EL (cell line): ENCODE measurements around the gene PAGR1.
"Not testable (repeated sequence)": the region's sequence is repeated elsewhere in the genome, so short reads cannot be mapped to it uniquely, and the experiment has no call there.

Experiments used
- DNase-seq: peaks from one replicate; pipeline ENCODE4 v3.0.0-alpha.2; 2016

Gene PAGR1

DNA sequence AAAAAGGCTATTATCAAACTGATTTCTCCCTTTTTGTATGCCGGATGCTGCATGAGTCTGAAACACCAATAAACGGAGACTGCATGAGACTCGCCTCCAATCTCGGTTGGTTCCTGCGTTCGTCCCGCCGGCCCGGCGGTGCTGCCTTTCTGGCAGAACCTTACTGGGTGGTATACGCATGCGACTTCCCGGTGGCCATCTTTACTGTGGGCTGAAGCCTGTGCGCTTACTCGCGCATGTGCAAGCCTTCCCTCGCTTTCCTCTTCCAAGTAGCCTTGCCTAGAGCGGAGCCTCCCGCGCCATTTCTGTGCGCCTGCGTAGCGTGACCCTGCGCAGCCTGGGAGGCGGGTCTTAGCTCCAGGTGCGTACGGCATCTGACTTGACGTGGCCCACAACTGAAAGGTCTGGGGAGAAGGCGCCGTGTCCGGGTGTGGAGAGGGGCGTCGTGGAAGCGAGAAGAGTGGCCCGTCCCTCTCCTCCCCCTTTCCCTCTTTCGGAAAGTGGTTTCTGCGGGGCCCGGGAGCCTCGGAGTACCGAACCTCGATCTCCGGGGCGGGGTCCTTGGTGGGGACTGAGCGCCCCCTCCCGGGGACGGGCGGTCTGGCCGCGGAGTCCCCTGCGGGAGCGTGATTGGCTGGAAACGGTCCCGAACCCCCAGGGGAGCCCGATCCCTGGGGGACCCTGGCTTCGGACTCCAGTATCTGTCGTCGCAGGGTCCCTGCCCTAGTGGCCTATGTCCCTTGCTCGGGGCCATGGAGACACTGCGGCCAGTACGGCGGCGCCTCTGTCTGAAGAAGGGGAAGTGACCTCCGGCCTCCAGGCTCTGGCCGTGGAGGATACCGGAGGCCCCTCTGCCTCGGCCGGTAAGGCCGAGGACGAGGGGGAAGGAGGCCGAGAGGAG is at the start of gene PAGR1:
TSS of gene PAGR1 (plus strand) at position 360 of the 901 bp plus-strand sequence. CDS start at position 734, 374 bp downstream.
- peak; percentile 99 for DNase-seq

DNA sequence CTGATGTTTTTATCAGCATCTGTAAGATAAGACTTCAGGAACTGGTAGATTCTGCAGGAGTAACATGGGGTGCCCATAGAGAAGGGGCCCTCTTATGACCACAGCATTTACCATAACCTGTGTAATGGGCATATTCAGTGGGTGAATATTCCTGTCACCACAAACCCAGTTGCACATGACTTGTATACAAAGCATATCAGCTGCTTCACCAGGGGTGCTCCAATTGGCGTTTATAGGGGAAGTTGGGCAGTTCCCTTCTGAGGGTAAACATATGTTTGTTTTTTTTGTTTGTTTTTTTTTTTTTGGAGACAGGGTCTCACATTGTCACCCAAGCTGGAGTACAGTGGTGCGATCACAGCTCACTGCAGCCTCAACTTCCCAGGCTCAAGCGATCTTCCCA is 49.4 kb upstream of the PAGR1 start:
- DNase-seq, result no peak

DNA sequence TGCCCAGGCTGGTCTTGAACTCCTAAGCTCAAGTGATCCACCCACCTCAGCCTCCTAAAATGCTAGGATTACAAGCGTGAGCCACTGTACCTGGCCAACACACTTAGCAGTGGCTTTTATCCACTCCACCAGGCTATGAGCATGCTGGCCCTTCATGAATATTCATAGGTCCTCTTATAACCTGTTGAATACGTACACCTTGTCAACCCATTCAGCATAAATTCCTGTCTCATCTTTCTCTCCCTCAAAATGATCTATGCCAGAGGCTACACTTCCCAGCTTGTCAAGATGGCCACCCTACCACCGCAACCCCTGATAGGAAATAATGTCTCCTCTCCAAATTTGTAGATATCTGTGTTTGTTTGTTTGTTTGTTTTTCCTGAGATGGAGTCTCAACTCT is 48.9 kb upstream of the PAGR1 start:
- DNase-seq, result no peak

DNA sequence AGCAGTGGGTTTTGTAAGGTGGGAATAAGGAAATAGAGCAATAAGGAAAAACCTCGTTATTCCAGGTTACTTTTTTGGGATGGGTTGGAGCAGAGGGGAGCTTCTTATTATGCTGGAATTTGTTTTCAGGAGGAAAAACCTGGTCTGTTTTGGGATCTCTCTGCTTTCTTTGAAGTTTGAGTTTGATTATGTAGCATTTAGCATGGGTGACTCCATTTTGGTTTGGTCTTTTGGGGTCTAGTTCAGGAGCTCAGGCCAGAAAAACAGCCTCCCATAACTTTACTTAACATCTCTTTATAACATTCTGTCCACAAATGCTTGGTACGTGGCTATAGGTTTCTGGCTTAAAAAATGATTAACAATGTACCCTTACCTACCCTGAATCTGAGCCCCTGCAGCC is 46.4 kb upstream of the PAGR1 start:
- DNase-seq, result no peak

GRCh38 chr16:29770250-29770929 is 45.6 kb upstream of the PAGR1 start:
- no peak for DNase-seq

DNA sequence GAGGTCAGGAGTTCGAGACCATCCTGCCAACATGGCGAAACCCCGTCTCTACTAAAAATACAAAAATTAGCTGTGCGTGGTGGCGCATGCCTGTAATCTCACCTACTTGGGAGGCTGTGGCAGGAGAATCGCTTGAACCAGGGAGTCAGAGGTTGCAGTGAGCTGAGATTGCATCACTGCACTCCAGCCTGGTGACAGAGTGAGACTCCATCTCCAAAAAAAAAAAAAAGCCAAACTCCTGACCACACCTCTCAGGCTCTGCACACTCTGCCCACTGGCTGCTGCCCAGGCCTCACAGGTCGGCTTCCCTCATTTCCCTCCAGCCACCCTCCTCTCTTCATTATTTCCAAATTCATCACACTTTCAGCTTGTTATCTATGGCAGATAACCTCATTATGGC is 43.6 kb upstream of the PAGR1 start:
- not testable (repeated sequence) for DNase-seq

DNA sequence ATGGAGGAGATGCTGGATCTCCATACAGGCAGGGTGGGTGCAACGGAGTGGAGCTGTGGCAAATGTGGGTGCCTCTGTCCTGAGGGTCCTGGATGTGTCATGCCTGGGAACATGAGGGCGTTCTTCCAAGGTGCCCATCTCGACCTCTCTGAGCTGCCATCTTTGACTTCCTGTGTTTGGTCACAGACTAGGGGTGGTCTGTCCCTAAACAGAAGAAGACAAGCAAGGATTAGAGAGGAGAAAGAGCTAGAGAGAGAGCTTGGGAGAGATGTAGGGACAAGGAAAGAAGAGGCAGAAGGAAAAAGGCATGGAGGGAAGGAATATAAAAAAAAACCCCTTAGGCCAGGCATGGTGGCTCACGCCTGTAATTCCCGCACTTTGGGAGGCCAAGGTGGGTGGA is 41.2 kb upstream of the PAGR1 start:
- DNase-seq, result no peak

- peak; percentile 76 for DNase-seq
These were observed 40.1 kb upstream of the PAGR1 start for GRCh38 chr16:29775742-29776408.

GRCh38 chr16:29777576-29778350 is 38.2 kb upstream of the PAGR1 start, which contains the start of gene ZG16:
ZG16 (plus strand) TSS chr16:29778256; CDS start chr16:29779267, 1,011 bp downstream.
- no peak for DNase-seq

DNA sequence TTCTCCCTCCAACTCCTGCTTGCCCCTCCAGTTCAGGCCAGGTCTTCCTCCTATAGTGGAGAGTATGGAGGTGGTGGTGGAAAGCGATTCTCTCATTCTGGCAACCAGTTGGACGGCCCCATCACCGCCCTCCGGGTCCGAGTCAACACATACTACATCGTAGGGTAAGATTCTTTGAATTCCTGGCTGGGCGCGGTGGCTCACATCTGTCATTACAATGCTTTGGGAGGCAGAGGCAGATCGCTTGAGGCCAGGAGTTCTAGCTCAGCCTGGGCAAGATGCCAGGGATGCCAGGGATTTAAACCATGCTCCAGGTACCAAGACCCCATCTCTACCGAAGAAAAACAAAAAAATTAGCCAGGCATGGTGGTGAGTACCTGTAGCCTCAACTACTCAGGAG is 36.5 kb upstream of the PAGR1 start:
- DNase-seq, result peak; percentile 68

DNA sequence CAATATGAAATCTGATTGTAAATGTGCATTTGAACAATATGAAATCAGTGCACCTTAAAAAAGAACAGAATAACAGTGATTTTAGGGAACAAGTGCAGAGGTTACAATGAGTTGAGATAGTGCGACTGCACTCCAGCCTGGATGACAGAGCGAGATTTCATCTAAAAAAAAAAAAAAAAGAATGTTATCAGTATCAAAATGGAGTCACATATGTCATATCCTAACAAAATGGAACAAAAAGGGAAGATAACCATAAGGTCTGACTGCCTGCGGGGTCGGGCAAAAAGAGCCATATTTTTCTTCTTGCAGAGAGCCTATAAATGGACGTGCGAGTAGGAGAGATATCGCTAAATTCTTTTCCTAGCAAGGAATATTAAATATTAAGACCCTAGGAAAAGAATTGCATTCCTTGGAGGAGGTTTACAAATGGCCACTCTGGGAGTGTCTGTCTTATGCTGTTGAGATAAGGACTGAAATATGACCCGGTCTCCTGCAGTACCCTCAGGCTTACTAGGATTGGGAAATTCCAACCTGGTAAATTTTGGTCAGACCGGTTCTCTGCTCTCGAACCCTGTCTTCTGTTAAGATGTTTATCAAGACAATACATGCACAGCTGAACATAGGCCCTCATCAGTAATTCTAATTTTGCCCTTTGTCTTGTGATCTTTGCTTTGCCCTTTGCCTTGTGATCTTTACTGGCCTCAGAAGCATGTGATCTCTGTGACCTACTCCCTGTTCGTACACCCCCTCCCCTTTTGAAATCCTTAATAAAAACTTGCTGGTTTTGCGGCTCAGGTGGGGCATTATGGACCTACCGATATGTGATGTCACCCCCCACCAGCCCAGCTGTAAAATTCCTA is 32.6 kb upstream of the PAGR1 start:
- DNase-seq, result not testable (repeated sequence)

GRCh38 chr16:29784157-29784556 is 31.8 kb upstream of the PAGR1 start:
- no peak for DNase-seq

DNA sequence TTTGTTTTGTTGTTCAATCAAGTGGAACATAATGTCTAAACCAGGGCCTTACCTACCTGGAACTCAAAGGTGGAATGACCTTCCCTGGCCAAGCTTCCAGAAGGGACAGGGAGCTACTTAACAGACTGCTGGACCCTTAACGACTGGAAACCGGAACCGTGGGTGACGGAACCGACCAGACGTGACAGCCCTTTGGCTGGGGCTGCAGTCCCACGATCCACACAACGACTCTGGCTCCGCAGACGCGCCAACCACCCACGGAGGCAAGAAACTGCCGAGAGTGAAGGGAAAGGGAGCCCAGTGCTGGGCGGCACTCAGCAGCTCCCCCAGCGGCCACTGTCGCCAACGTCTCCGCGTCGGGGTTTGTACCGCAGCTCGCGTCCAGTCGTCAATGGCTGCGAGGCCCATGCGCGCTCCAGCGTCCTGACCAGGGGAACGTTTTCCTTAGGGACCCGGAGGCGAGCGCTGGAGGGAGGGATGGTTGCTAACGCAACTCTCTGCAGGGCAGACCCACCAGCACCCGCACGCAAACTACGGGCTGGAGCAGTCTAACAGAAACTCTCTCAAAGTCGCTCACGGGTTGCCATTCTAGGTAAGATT is 31.0 kb upstream of the PAGR1 start:
- DNase-seq, result peak; percentile 73

DNA sequence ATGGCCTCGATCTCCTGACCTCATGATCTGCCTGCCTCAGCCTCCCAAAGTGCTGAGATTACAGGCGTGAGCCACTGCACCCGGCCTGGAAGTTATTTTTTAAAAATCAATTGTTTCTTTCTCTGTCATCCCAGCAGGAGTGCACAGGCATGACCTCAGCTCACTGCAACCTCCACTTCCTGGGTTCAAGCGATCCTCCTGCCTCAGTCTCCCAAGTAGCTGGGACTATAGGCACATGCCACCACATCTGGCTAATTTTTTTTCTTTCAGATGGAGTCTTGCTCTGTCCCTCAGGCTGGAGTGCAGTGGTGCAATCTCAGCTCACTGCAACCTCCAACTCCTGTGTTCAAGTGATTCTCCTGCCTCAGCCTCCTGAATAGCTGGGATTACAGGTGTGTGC is 28.8 kb upstream of the PAGR1 start:
- not testable (repeated sequence) for DNase-seq

DNA sequence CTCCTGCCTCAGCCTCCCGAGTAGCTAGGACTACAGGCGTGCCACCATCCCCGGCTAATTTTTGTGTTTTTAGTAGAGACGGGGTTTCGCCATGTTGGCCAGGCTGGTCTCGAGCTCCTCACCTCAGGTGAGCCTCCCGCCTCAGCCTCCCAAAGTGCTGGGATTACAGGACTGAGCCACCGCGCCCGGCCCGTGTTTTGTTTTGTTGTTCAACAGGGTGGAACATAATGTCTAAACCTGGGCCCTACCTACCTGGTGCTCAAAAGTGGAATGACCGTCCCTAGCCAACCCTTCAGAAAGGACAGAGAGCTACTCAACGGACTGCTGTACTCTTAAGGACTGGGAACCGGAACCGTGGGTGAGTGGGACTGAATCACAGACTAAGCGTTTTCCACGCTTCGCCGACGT is 26.2 kb upstream of the PAGR1 start:
- no peak for DNase-seq

GRCh38 chr16:29790183-29790948 is 25.6 kb upstream of the PAGR1 start, which contains the start of gene KIF22:
KIF22 (plus strand) TSS chr16:29790751; CDS start chr16:29790760, 9 bp downstream.
- peak; percentile 98 for DNase-seq

- DNase-seq, result no peak
These were observed 24.8 kb upstream of the PAGR1 start for GRCh38 chr16:29790949-29791844.

DNA sequence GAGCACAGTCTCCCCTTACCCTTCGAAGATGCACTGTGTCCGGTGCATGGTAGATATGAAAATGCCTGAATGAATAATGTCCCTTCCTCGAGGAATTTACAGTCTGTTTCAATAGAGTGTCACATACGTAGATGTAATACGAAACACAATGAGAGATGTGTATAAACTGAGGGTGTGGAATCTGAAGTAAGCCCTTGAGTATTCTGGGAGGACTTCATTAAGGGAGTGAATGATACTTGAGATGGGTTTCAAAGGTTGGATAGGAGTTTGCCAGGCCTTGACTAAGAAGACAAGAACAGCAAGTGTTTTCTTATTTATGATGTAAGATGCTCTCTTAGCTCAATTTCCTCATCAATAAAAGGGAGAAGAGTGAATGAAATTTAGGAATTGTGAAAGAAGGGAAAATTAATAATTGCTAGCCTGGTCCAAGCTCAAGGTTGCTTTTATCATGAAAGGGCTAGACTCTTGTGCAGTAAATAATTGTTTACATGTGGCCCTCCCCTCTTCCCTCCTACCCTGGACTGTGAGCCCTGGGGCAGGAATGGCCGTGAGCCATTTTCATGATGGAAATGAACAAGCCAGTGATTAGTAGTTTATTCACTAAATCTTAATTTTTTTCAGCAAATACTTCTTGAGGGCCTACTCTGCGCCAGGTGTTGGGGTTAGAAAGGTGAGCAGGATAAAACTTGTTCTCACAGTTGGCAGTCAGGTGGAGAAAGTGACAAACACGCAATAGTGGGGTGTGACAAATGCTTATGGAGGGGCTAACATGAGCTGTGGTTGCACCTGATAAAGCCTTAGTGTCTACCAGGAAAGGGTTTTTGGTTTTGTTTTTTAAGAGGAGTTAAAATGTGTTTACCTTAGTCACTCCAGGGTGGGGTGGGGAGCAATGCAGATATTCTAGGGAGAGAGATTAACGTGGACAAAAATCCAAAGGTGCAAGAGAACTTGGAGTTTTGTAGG is 23.8 kb upstream of the PAGR1 start:
- no peak for DNase-seq
